ENCODE data around the gene SOD1.

DNA sequence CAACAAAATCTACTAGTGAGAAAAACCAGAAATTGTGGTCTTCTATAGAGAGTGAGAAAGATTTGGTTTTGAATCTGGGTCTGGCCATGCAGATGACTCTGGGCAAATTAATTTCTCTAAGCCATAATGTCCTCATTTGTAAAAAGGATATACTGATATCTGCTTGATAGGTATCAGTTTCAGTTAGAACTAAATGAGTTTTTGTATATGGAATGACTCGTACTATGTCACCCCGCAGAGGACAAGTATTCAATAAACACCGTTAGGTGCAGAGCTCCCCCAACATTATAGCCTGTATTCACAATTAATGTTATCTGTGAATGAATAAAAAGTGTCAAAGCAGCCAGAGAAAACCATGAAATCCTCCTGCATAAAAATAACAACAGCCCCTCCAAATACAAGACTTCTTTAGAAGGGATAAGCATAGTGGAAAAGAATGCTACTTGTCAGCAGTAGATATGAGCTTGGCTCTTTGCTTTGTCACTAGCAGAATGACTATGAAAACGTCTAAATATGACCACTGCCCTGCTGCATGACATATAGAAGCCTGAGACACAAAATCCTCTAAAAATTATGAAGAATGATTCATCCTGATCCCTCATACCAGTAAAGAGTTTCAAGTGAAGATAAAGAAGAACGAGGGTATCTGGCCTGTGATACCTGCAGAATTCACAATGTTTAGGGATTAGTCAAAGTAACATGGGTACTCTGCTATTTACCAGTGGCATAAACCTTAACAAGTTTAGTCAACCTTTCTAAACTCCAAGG, 54.7 kb downstream of the SOD1 start:
- TF ChIP-seq, protein P1, sequence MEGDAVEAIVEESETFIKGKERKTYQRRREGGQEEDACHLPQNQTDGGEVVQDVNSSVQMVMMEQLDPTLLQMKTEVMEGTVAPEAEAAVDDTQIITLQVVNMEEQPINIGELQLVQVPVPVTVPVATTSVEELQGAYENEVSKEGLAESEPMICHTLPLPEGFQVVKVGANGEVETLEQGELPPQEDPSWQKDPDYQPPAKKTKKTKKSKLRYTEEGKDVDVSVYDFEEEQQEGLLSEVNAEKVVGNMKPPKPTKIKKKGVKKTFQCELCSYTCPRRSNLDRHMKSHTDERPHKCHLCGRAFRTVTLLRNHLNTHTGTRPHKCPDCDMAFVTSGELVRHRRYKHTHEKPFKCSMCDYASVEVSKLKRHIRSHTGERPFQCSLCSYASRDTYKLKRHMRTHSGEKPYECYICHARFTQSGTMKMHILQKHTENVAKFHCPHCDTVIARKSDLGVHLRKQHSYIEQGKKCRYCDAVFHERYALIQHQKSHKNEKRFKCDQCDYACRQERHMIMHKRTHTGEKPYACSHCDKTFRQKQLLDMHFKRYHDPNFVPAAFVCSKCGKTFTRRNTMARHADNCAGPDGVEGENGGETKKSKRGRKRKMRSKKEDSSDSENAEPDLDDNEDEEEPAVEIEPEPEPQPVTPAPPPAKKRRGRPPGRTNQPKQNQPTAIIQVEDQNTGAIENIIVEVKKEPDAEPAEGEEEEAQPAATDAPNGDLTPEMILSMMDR (IDR thresholded peaks at IDR 0.05): no peak
- TF ChIP-seq POLR2A (IDR thresholded peaks at IDR 0.05) (no peak), POLR2AphosphoS5 (IDR thresholded peaks at IDR 0.05) (no peak), EP300 (IDR thresholded peaks at IDR 0.05) (no peak)

Measured in gastroesophageal sphincter (tissue), 3 donors.